HG03139 (cell line): Measurements from ENCODE around the gene GPC2.
"Not testable (repeated sequence)": the region's sequence is repeated elsewhere in the genome, so short reads cannot be mapped to it uniquely, and the experiment has no call there.

Source experiments
- ATAC-seq: cut with Tn5 transposase; IDR thresholded peaks from one replicate; pipeline ENCODE4 v1.9.1; 2021; ENCODE audit not compliant: unreplicated experiment

GPC2 gene

GRCh38 chr7:100177045-100178001 lies at the start of gene GPC2, which contains the start of gene STAG3:
Gene GPC2, minus strand, starts transcription at chr7:100177381. Its CDS starts 182 bp downstream, at chr7:100177199.
Gene STAG3, plus strand, starts transcription at chr7:100177918. Its CDS starts 2,639 bp downstream, at chr7:100180557.
- ATAC-seq, result peak; percentile 82

- not testable (repeated sequence) for ATAC-seq
These were observed 47.7 kb upstream of the GPC2 start for GRCh38 chr7:100224891-100225290.

GRCh38 chr7:100223376-100223927 lies 46.3 kb upstream of the GPC2 start:
- not testable (repeated sequence) for ATAC-seq

- no peak for ATAC-seq
These were observed 45.4 kb upstream of the GPC2 start for GRCh38 chr7:100222445-100223132.

GRCh38 chr7:100221767-100222444 lies 44.7 kb upstream of the GPC2 start:
- ATAC-seq, result no peak

- peak; percentile 50 for ATAC-seq
These were observed 44.1 kb upstream of the GPC2 start for GRCh38 chr7:100221231-100221718.

GRCh38 chr7:100220586-100221230 lies 43.5 kb upstream of the GPC2 start:
- ATAC-seq, result no peak

GRCh38 chr7:100219801-100220585 lies 42.8 kb upstream of the GPC2 start, which contains the start of gene PVRIG:
Gene PVRIG, plus strand, starts transcription at chr7:100219949. Its CDS starts 22 bp downstream, at chr7:100219971.
- not testable (repeated sequence) for ATAC-seq

- no peak for ATAC-seq
These were observed 42.1 kb upstream of the GPC2 start for GRCh38 chr7:100219271-100219737.

- not testable (repeated sequence) for ATAC-seq
These were observed 40.8 kb upstream of the GPC2 start for GRCh38 chr7:100217934-100218333.

GRCh38 chr7:100215895-100216294 lies 38.7 kb upstream of the GPC2 start:
- ATAC-seq, result no peak

GRCh38 chr7:100214356-100214755 lies 37.2 kb upstream of the GPC2 start:
- not testable (repeated sequence) for ATAC-seq

- no peak for ATAC-seq
These were observed 36.5 kb upstream of the GPC2 start for GRCh38 chr7:100213672-100214071.

- ATAC-seq, result no peak
These were observed 35.6 kb upstream of the GPC2 start for GRCh38 chr7:100212631-100213286.

GRCh38 chr7:100211342-100211780 lies 34.2 kb upstream of the GPC2 start:
- ATAC-seq, result peak; percentile 46

GRCh38 chr7:100210805-100211204 lies 33.6 kb upstream of the GPC2 start:
- no peak for ATAC-seq

- ATAC-seq, result no peak
These were observed 32.3 kb upstream of the GPC2 start for GRCh38 chr7:100209493-100209892.

- ATAC-seq, result peak; percentile 52
These were observed 31.8 kb upstream of the GPC2 start for GRCh38 chr7:100208911-100209408.
